GM23248 (cell line): ENCODE results near the gene DDX18. TPM values are rescaled to one million over a fixed set of nuclear protein-coding genes. Genes with fewer than 3 reads are reported as not detected.

ENCODE experiments used
- DNase-seq: peaks from one replicate; pipeline ENCODE4 v3.0.0-alpha.2; 2015
- H2AFZ ChIP-seq: fragments of 200-600 bp; sonication (generic); 2 replicates; pipeline ENCODE4 v1.6.1; 2016; ENCODE audit warnings: antibody characterized with exemption
- H3F3A ChIP-seq: fragments of 200-600 bp; sonication (generic); 2 replicates; pipeline ENCODE4 v1.6.1; 2016; ENCODE audit warnings: mild to moderate bottlenecking, antibody characterized with exemption, mixed run types; ENCODE audit not compliant: insufficient read depth
- H3K27ac ChIP-seq: fragments of 200-600 bp; sonication (generic); 2 replicates; pipeline ENCODE4 v1.5.1; 2016; ENCODE audit warnings: mild to moderate bottlenecking
- H3K27me3 ChIP-seq: fragments of 200-600 bp; sonication (generic); replicated peaks from 2 replicates; pipeline ENCODE4 v1.6.1; 2016; ENCODE audit warnings: mild to moderate bottlenecking; ENCODE audit not compliant: insufficient read depth
- H3K36me3 ChIP-seq: fragments of 200-600 bp; sonication (generic); 2 replicates; pipeline ENCODE4 v1.6.1; 2016; ENCODE audit warnings: low read depth, mild to moderate bottlenecking
- H3K4me1 ChIP-seq: fragments of 200-600 bp; sonication (generic); 2 replicates; pipeline ENCODE4 v1.6.1; 2016; ENCODE audit warnings: mild to moderate bottlenecking; ENCODE audit not compliant: insufficient read depth
- H3K4me2 ChIP-seq: fragments of 200-600 bp; sonication (generic); one replicate; pipeline ENCODE4 v1.6.1; 2016; ENCODE audit warnings: mild to moderate bottlenecking; ENCODE audit not compliant: unreplicated experiment
- H3K4me3 ChIP-seq: fragments of 200-600 bp; sonication (generic); 2 replicates; pipeline ENCODE4 v1.5.1; 2016; ENCODE audit warnings: mild to moderate bottlenecking
- H3K79me2 ChIP-seq: fragments of 200-600 bp; sonication (generic); 2 replicates; pipeline ENCODE4 v1.6.1; 2016; ENCODE audit warnings: mild to moderate bottlenecking; ENCODE audit not compliant: insufficient read depth
- H3K9ac ChIP-seq: fragments of 200-600 bp; sonication (generic); 2 replicates; pipeline ENCODE4 v1.6.1; 2016; ENCODE audit warnings: mild to moderate bottlenecking
- H3K9me2 ChIP-seq: fragments of 200-600 bp; sonication (generic); 2 replicates; pipeline ENCODE4 v1.6.1; 2016; ENCODE audit warnings: mixed run types, mild to moderate bottlenecking, moderate library complexity; ENCODE audit not compliant: insufficient read depth
- H3K9me3 ChIP-seq: fragments of 200-600 bp; sonication (generic); one replicate; pipeline ENCODE4 v1.6.1; 2017; ENCODE audit warnings: low read depth
- H4K20me1 ChIP-seq: fragments of 200-600 bp; sonication (generic); 2 replicates; pipeline ENCODE4 v1.6.0; 2016; ENCODE audit not compliant: insufficient read depth
- EZH2 ChIP-seq: fragments of 200-600 bp; sonication (generic); IDR thresholded peaks from 2 replicates; pipeline ENCODE4 v1.6.1; 2018; ENCODE audit warnings: antibody characterized with exemption, mild to moderate bottlenecking; ENCODE audit not compliant: insufficient read depth, poor library complexity, severe bottlenecking
- EZH2phosphoT487 ChIP-seq: fragments of 200-600 bp; sonication (generic); IDR thresholded peaks from 2 replicates; pipeline ENCODE4 v1.6.1; 2018; ENCODE audit warnings: antibody characterized with exemption, moderate library complexity, mild to moderate bottlenecking, low read depth; ENCODE audit not compliant: insufficient read depth
- WGBS, 2 experiments: methylation state at CpG; one replicate each; pipeline ENCODE4 v1.1.6; 2015 to 2017; ENCODE audit warnings: low lambda C conversion rate in 2 of 2, low coverage in 1 of 2; ENCODE audit errors: missing lambda C conversion rate in 2 of 2; 5-methylcytosine and 5-hydroxymethylcytosine counted together
- in situ Hi-C: fragments of 300-500 bp; cut with MboI; formaldehyde crosslinking; loops from 2 replicates; pipeline ENCODE4 v1.15.0; 2020
- polyA plus RNA-seq: library from polyadenylated mRNA; unstranded; fragments of >200 nt; fragmentation: Nextera tagmentation; extraction: Ambion mirVana; gene quantifications from 2 replicates; pipeline ENCODE4 v1.2.1, GENCODE V29; 2016
- total RNA-seq: library from RNA; depleted of rRNA; stranded (reverse); fragments of >200 nt; shearing (Covaris generic); gene quantifications from 2 replicates; pipeline ENCODE4 v1.2.3, GENCODE V29; 2014

The DDX18 gene
- total and polyA plus RNA-seq, 2 experiments from 2014 or later = 35.8 to 46.3 TPM

- Histone ChIP-seq H4K20me1 (no peaks in the 10 kb centered on the region), H3K36me3 (peaks cover 36% of the 10 kb centered on the region), H3K27me3 (no peaks in the 10 kb centered on the region), H3K4me1 (no peaks in the 10 kb centered on the region), H3K79me2 (no peaks in the 10 kb centered on the region), H3K9me3 (no peaks in the 10 kb centered on the region), H3K27ac (no peak overlapping the region), H3K4me2 (no peak overlapping the region), H3K4me3 (no peak overlapping the region), H3F3A (0 out of 2 replicates have a peak, but pooled peaks cover 4% of the 10 kb centered on the region), H3K9ac (no peak overlapping the region), H2AFZ (no peak overlapping the region), H3K9me2 (no peaks in the 10 kb centered on the region)
- 38 to 41% methylated on average over 1 of the region's 1 CpG for WGBS, 2 experiments
- in situ Hi-C loops = loop anchor here (10.0 kb wide), 1 partner anchor 172 kb away; no protein-coding TSS in a partner anchor
- DNase-seq = no peak
- TF ChIP-seq EZH2 (no peak), EZH2phosphoT487 (no peak)
Observed at GRCh38 chr2:117832332-117832731, 17.8 kb downstream of the DDX18 start.

GRCh38 chr2:117832905-117833613 is 18.6 kb downstream of the DDX18 start:
- 74 to 80% methylated on average over 9 of the region's 9 CpGs for WGBS, 2 experiments
- no peaks in the 10 kb centered on the region for H4K20me1 ChIP-seq
- TF ChIP-seq EZH2phosphoT487 (no peak), EZH2 (no peak)
- no peak overlapping the region for H3K4me2 ChIP-seq
- H3K9me2 ChIP-seq = no peaks in the 10 kb centered on the region
- 0 out of 2 replicates have a peak, but pooled peaks cover 4% of the 10 kb centered on the region for H3F3A ChIP-seq
- no peak overlapping the region for H3K9ac ChIP-seq
- in situ Hi-C loops = loop anchor here (10.0 kb wide), 1 partner anchor 172 kb away; no protein-coding TSS in a partner anchor
- no peaks in the 10 kb centered on the region for H3K9me3 ChIP-seq
- peaks cover 29% of the 10 kb centered on the region for H3K36me3 ChIP-seq
- H3K4me3 ChIP-seq = no peak overlapping the region
- H3K27ac ChIP-seq = no peak overlapping the region
- H3K4me1 ChIP-seq = no peaks in the 10 kb centered on the region
- peak; percentile 74 for DNase-seq
- no peaks in the 10 kb centered on the region for H3K27me3 ChIP-seq
- no peaks in the 10 kb centered on the region for H3K79me2 ChIP-seq
- no peak overlapping the region for H2AFZ ChIP-seq

- Histone ChIP-seq H3K36me3 (peaks cover 21% of the 10 kb centered on the region), H3K4me1 (no peaks in the 10 kb centered on the region), H3K9me2 (no peaks in the 10 kb centered on the region), H3K4me3 (no peak overlapping the region), H2AFZ (no peak overlapping the region), H3F3A (0 out of 2 replicates have a peak, but pooled peaks cover 4% of the 10 kb centered on the region), H3K79me2 (no peaks in the 10 kb centered on the region), H3K27me3 (no peaks in the 10 kb centered on the region), H4K20me1 (no peaks in the 10 kb centered on the region), H3K27ac (no peak overlapping the region), H3K9ac (no peak overlapping the region), H3K9me3 (no peaks in the 10 kb centered on the region), H3K4me2 (no peak overlapping the region)
- in situ Hi-C loops = loop anchor here (10.0 kb wide), 1 partner anchor 171 kb away; no protein-coding TSS in a partner anchor
- TF ChIP-seq EZH2phosphoT487 = no peak
- TF ChIP-seq EZH2 = no peak
- DNase-seq = no peak
- WGBS, 2 experiments = 66 to 84% methylated on average over 3 of the region's 3 CpGs
Observed at GRCh38 chr2:117833911-117834310, 19.4 kb downstream of the DDX18 start.

GRCh38 chr2:117834992-117835391 is 20.5 kb downstream of the DDX18 start:
- no peak overlapping the region for H3K9ac ChIP-seq
- 71 to 72% methylated on average over 3 of the region's 3 CpGs for WGBS, 2 experiments
- TF ChIP-seq EZH2phosphoT487 (no peak), EZH2 (no peak)

More at GRCh38 chr2:117834992-117835391, 20.5 kb downstream of the DDX18 start:
- no peaks in the 10 kb centered on the region for H4K20me1 ChIP-seq
- H3K27me3 ChIP-seq = no peaks in the 10 kb centered on the region
- H3K36me3 ChIP-seq = peaks cover 10% of the 10 kb centered on the region
- no peak overlapping the region for H3K4me2 ChIP-seq
- no peak overlapping the region for H3K4me3 ChIP-seq
- H3K4me1 ChIP-seq = no peaks in the 10 kb centered on the region
- DNase-seq = no peak
- no peaks in the 10 kb centered on the region for H3K79me2 ChIP-seq
- in situ Hi-C loops = loop anchor here (10.0 kb wide), 1 partner anchor 170 kb away; no protein-coding TSS in a partner anchor
- H3F3A ChIP-seq = 0 out of 2 replicates have a peak, but pooled peaks cover 4% of the 10 kb centered on the region
- H2AFZ ChIP-seq = no peak overlapping the region
- H3K9me3 ChIP-seq = no peaks in the 10 kb centered on the region
- no peaks in the 10 kb centered on the region for H3K9me2 ChIP-seq
- H3K27ac ChIP-seq = no peak overlapping the region
